H9 (cell line): ENCODE measurements around the gene SSBP2. TPM values are rescaled to one million over a fixed set of nuclear protein-coding genes. Genes with fewer than 3 reads are reported as not detected.

ENCODE experiments used
- DNase-seq: peaks from one replicate; pipeline ENCODE4 v3.0.0-alpha.2; 2017
- H2AFZ ChIP-seq: one replicate; pipeline ENCODE4 v1.6.1; 2013; ENCODE audit warnings: mild to moderate bottlenecking, low read length, control low read depth, moderate library complexity
- H2AK5ac ChIP-seq: 2 replicates; pipeline ENCODE4 v1.6.1; 2013; ENCODE audit warnings: low read length, control low read depth, mixed read lengths; ENCODE audit not compliant: insufficient read length
- H2BK120ac ChIP-seq: one replicate; pipeline ENCODE4 v1.6.1; 2013; ENCODE audit warnings: low read depth, mild to moderate bottlenecking, low read length, control low read depth, inconsistent platforms; ENCODE audit not compliant: poor library complexity, severe bottlenecking
- H2BK12ac ChIP-seq: 2 replicates; pipeline ENCODE4 v1.6.1; 2013; ENCODE audit warnings: low read length, control low read depth, mixed read lengths, low read depth; ENCODE audit not compliant: insufficient read length
- H2BK15ac ChIP-seq: 2 replicates; pipeline ENCODE4 v1.6.1; 2013; ENCODE audit warnings: low read depth, low read length, control low read depth
- H2BK20ac ChIP-seq: one replicate; pipeline ENCODE4 v1.6.1; 2013; ENCODE audit warnings: low read depth, mild to moderate bottlenecking, low read length, control low read depth, inconsistent platforms; ENCODE audit not compliant: poor library complexity, severe bottlenecking
- H2BK5ac ChIP-seq: 2 replicates; pipeline ENCODE4 v1.6.1; 2013; ENCODE audit warnings: low read length, control low read depth, mixed read lengths; ENCODE audit not compliant: insufficient read length
- H3K14ac ChIP-seq: 2 replicates; pipeline ENCODE4 v1.6.1; 2013; ENCODE audit warnings: low read length, control low read depth; ENCODE audit not compliant: insufficient read depth
- H3K18ac ChIP-seq: 2 replicates; pipeline ENCODE4 v1.6.1; 2013; ENCODE audit warnings: low read depth, mild to moderate bottlenecking, mixed read lengths, low read length, control low read depth; ENCODE audit not compliant: insufficient read length
- H3K23ac ChIP-seq: 2 replicates; pipeline ENCODE4 v1.6.1; 2013; ENCODE audit warnings: low read length, control low read depth, mixed read lengths, low read depth; ENCODE audit not compliant: insufficient read length
- H3K23me2 ChIP-seq: 2 replicates; pipeline ENCODE4 v1.6.1; 2013; ENCODE audit warnings: low read depth, mild to moderate bottlenecking, mixed read lengths, low read length, control low read depth; ENCODE audit not compliant: insufficient read length, poor library complexity, severe bottlenecking
- H3K27ac ChIP-seq: 2 replicates; pipeline ENCODE4 v1.5.1; 2013; ENCODE audit warnings: low read length, control low read depth, mixed read lengths, low read depth; ENCODE audit not compliant: insufficient read length
- H3K27me3 ChIP-seq: 2 replicates; pipeline ENCODE4 v1.6.1; 2013; ENCODE audit warnings: low read length, control low read depth, inconsistent platforms; ENCODE audit not compliant: insufficient read depth
- H3K4ac ChIP-seq: 2 replicates; pipeline ENCODE4 v1.6.1; 2013; ENCODE audit warnings: low read depth, mild to moderate bottlenecking, control low read depth, inconsistent platforms, low read length, moderate library complexity
- H3K4me1 ChIP-seq: 2 replicates; pipeline ENCODE4 v1.6.1; 2013; ENCODE audit warnings: low read length, control low read depth, inconsistent platforms; ENCODE audit not compliant: insufficient read depth
- H3K4me2 ChIP-seq: 2 replicates; pipeline ENCODE4 v1.6.1; 2013; ENCODE audit warnings: low read length, control low read depth, mixed read lengths; ENCODE audit not compliant: insufficient read length, insufficient read depth
- H3K56ac ChIP-seq: 2 replicates; pipeline ENCODE4 v1.6.1; 2013; ENCODE audit warnings: low read depth, mild to moderate bottlenecking, mixed read lengths, low read length, control low read depth; ENCODE audit not compliant: insufficient read length
- H3K79me1 ChIP-seq: 2 replicates; pipeline ENCODE4 v1.6.1; 2013; ENCODE audit warnings: low read depth, mild to moderate bottlenecking, moderate library complexity, low read length, control low read depth, inconsistent platforms; ENCODE audit not compliant: insufficient read depth, poor library complexity, severe bottlenecking
- H3K79me2 ChIP-seq: 2 replicates; pipeline ENCODE4 v1.6.1; 2013; ENCODE audit warnings: low read length, control low read depth, inconsistent platforms; ENCODE audit not compliant: insufficient read depth
- H3K9ac ChIP-seq: 2 replicates; pipeline ENCODE4 v1.6.1; 2013; ENCODE audit warnings: low read length, control low read depth, mixed read lengths; ENCODE audit not compliant: insufficient read length; ENCODE audit errors: extremely low read depth
- H3K9me3 ChIP-seq: one replicate; pipeline ENCODE4 v1.6.1; 2013; ENCODE audit warnings: low read depth, low read length, inconsistent platforms; ENCODE audit not compliant: control insufficient read depth
- H3T11ph ChIP-seq: one replicate; pipeline ENCODE4 v1.6.1; 2013; ENCODE audit warnings: mild to moderate bottlenecking, low read length, control low read depth, inconsistent platforms
- H4K20me1 ChIP-seq: one replicate; pipeline ENCODE4 v1.6.1; 2013; ENCODE audit not compliant: control insufficient read depth, insufficient read length, insufficient read depth
- H4K5ac ChIP-seq: 2 replicates; pipeline ENCODE4 v1.6.1; 2013; ENCODE audit warnings: low read depth, mild to moderate bottlenecking, mixed read lengths, low read length, control low read depth; ENCODE audit not compliant: insufficient read length
- H4K8ac ChIP-seq: replicated peaks from 2 replicates; pipeline ENCODE4 v1.6.1; 2013; ENCODE audit warnings: low read length, control low read depth, mixed read lengths, low read depth; ENCODE audit not compliant: insufficient read length
- H4K91ac ChIP-seq: 2 replicates; pipeline ENCODE4 v1.6.1; 2013; ENCODE audit warnings: low read depth, mild to moderate bottlenecking, moderate library complexity, mixed read lengths, low read length, control low read depth; ENCODE audit not compliant: insufficient read length
- H3K27ac Mint-ChIP-seq, 3 experiments: 2 replicates in 2 of 3; 3 replicates in 1 of 3; pipeline ENCODE4 v1.8.0; 2020 to 2021; ENCODE audit warnings: mixed read lengths in 3 of 3, mild to moderate bottlenecking in 1 of 3, moderate library complexity in 1 of 3
- H3K27me3 Mint-ChIP-seq: 2 replicates; pipeline ENCODE4 v1.8.0; 2021; ENCODE audit warnings: low read depth, mild to moderate bottlenecking, moderate library complexity, mixed read lengths
- H3K36me3 Mint-ChIP-seq, 3 experiments: 2 replicates in 2 of 3; 3 replicates in 1 of 3; pipeline ENCODE4 v1.8.0; 2020 to 2021; ENCODE audit warnings: low read depth in 3 of 3, mixed read lengths in 3 of 3; ENCODE audit not compliant: insufficient read depth in 1 of 3
- H3K4me1 Mint-ChIP-seq, 2 experiments: 2 replicates each; pipeline ENCODE4 v1.8.0; 2020; ENCODE audit warnings: mixed read lengths in 2 of 2
- H3K4me3 Mint-ChIP-seq, 2 experiments: 2 replicates in 1 of 2; 3 replicates in 1 of 2; pipeline ENCODE4 v1.8.0; 2020 to 2021; ENCODE audit warnings: mild to moderate bottlenecking in 2 of 2, mixed read lengths in 2 of 2, moderate library complexity in 1 of 2
- H3K9me3 Mint-ChIP-seq, 2 experiments: 2 replicates in 1 of 2; 3 replicates in 1 of 2; pipeline ENCODE4 v1.8.0; 2020; ENCODE audit warnings: mild to moderate bottlenecking in 2 of 2, mixed read lengths in 2 of 2, moderate library complexity in 1 of 2
- CTCF ChIP-seq: fragments of 200-600 bp; sonication (generic); conservative IDR thresholded peaks from 3 replicates; pipeline ENCODE4 v1.8.0; 2021; ENCODE audit warnings: antibody characterized with exemption, mild to moderate bottlenecking
- WGBS: extraction: QIAGEN DNeasy Blood & Tissue Kit; methylation state at CpG from one replicate; pipeline ENCODE4 v1.1.7; 2013; ENCODE audit warnings: missing lambda C conversion rate, low lambda C conversion rate, mixed read lengths; ENCODE audit not compliant: insufficient read length; ENCODE audit errors: extremely low coverage; 5-methylcytosine and 5-hydroxymethylcytosine counted together
- total RNA-seq: library from RNA; stranded (reverse); gene quantifications from 2 replicates; pipeline ENCODE4 v1.2.1, GENCODE V29; 2021

SSBP2 gene
- total RNA-seq, 1 experiment from 2014 or later, result 35.6 TPM

- Histone ChIP-seq H3K27me3 (no peaks in the 10 kb centered on the region), H3K4me2 (no peak overlapping the region), H3K4ac (no peak overlapping the region), H3K27ac (no peak overlapping the region), H2BK20ac (no peak overlapping the region), H4K91ac (no peak overlapping the region), H4K8ac (no peak overlapping the region), H3K9me3 (no peaks in the 10 kb centered on the region), H3K18ac (no peak overlapping the region), H3K79me2 (no peaks in the 10 kb centered on the region), H2BK12ac (no peak overlapping the region), H3K56ac (no peak overlapping the region), H3K23me2 (no peaks in the 10 kb centered on the region), H3K9ac (no peak overlapping the region), H3T11ph (no peak overlapping the region), H3K14ac (no peak overlapping the region), H2BK120ac (no peak overlapping the region), H2BK5ac (no peak overlapping the region), H3K79me1 (no peaks in the 10 kb centered on the region), H3K23ac (no peak overlapping the region), H2AFZ (no peak overlapping the region), H3K4me1 (no peaks in the 10 kb centered on the region), H2BK15ac (no peak overlapping the region), H4K20me1 (no peaks in the 10 kb centered on the region), H2AK5ac (no peak overlapping the region), H4K5ac (no peak overlapping the region)
- WGBS, result no CpG with 5 or more reads among the region's 3 CpGs
- no peak for TF ChIP-seq CTCF
- H3K27me3 Mint-ChIP-seq, result no peaks in the 10 kb centered on the region
- H3K27ac Mint-ChIP-seq, result no peak overlapping the region
- H3K4me1 Mint-ChIP-seq, result no peaks in the 10 kb centered on the region
- DNase-seq, result no peak
- no peaks in the 10 kb centered on the region for H3K36me3 Mint-ChIP-seq
- no peaks in the 10 kb centered on the region for H3K9me3 Mint-ChIP-seq
- H3K4me3 Mint-ChIP-seq, result no peak overlapping the region
These were observed 104.4 kb downstream of the SSBP2 start for GRCh38 chr5:81646469-81646995.
